IMR-90 (cell line): ENCODE results near the gene TRPM8.

ENCODE experiments used
- BHLHE40 ChIP-seq: fragments of 150-350 bp; IDR thresholded peaks from 2 replicates; pipeline ENCODE4 v1.6.1; 2016; ENCODE audit warnings: mild to moderate bottlenecking, low read depth, low read length
- CEBPB ChIP-seq: IDR thresholded peaks from 2 replicates; pipeline ENCODE4 v1.6.1; 2012; ENCODE audit warnings: low read depth, low read length, improper control_type of control experiment
- CTCF ChIP-seq: conservative IDR thresholded peaks from 2 replicates; pipeline ENCODE4 v1.5.1; 2012; ENCODE audit warnings: mild to moderate bottlenecking, low read depth, low read length, improper control_type of control experiment
- ELK1 ChIP-seq: fragments of 150-350 bp; IDR thresholded peaks from 2 replicates; pipeline ENCODE4 v1.6.1; 2016; ENCODE audit warnings: low read depth, mild to moderate bottlenecking, low read length, moderate library complexity, borderline replicate concordance
- FOS ChIP-seq: fragments of 150-350 bp; IDR thresholded peaks from 2 replicates; pipeline ENCODE4 v1.6.1; 2016; ENCODE audit warnings: low read depth, low read length
- MAZ ChIP-seq: IDR thresholded peaks from 2 replicates; pipeline ENCODE4 v1.6.1; 2012; ENCODE audit warnings: low read depth, mild to moderate bottlenecking, low read length, improper control_type of control experiment, moderate library complexity, borderline replicate concordance
- MXI1 ChIP-seq: IDR thresholded peaks from 2 replicates; pipeline ENCODE4 v1.6.1; 2012; ENCODE audit warnings: low read depth, mild to moderate bottlenecking, low read length, moderate library complexity, borderline replicate concordance
- NFE2L2 ChIP-seq: fragments of 150-350 bp; IDR thresholded peaks from 2 replicates; pipeline ENCODE4 v1.6.1; 2016; ENCODE audit warnings: low read depth, mild to moderate bottlenecking, low read length
- POLR2A ChIP-seq: IDR thresholded peaks from 2 replicates; pipeline ENCODE4 v1.6.1; 2012; ENCODE audit warnings: mild to moderate bottlenecking, low read depth, low read length
- RAD21 ChIP-seq: IDR thresholded peaks from 2 replicates; pipeline ENCODE4 v1.6.1; 2012; ENCODE audit warnings: low read length, improper control_type of control experiment
- RCOR1 ChIP-seq: IDR thresholded peaks from 2 replicates; pipeline ENCODE4 v1.6.1; 2012; ENCODE audit warnings: mild to moderate bottlenecking, low read length, improper control_type of control experiment; ENCODE audit not compliant: insufficient replicate concordance
- RFX5 ChIP-seq: IDR thresholded peaks from 2 replicates; pipeline ENCODE4 v1.8.0; 2012; ENCODE audit warnings: low read depth, mild to moderate bottlenecking, low read length, moderate library complexity
- SMC3 ChIP-seq: fragments of 150-350 bp; IDR thresholded peaks from 2 replicates; pipeline ENCODE4 v1.6.1; 2016; ENCODE audit warnings: low read depth, mild to moderate bottlenecking, antibody characterized with exemption, low read length, moderate library complexity
- USF2 ChIP-seq: fragments of 150-350 bp; IDR thresholded peaks from 2 replicates; pipeline ENCODE4 v1.6.1; 2017; ENCODE audit warnings: mild to moderate bottlenecking, antibody characterized with exemption, low read length, low read depth

- TF ChIP-seq CEBPB = no peak
- no peak for TF ChIP-seq POLR2A
- TF ChIP-seq CTCF = no peak
- TF ChIP-seq MAZ = no peak
- TF ChIP-seq ELK1 = no peak
- TF ChIP-seq NFE2L2 = no peak
- TF ChIP-seq USF2 = no peak
- no peak for TF ChIP-seq RAD21
- TF ChIP-seq SMC3 = no peak
- no peak for TF ChIP-seq FOS
- TF ChIP-seq RFX5 = no peak
- no peak for TF ChIP-seq RCOR1
- no peak for TF ChIP-seq MXI1
- no peak for TF ChIP-seq BHLHE40
These were observed 24.4 kb upstream of the TRPM8 start for GRCh38 chr2:233892793-233893192.
